Kidney (tissue), 14 donors: Measurements from ENCODE around the gene XPO6. TPM values are rescaled to one million over a fixed set of nuclear protein-coding genes. Genes with fewer than 3 reads are reported as not detected.
A peak's percentile ranks its signal among the peaks of the same experiment; 100 is the strongest.

ENCODE experiments used
- DNase-seq, 5 donors: peaks; one replicate each; pipeline ENCODE4 v3.0.0-alpha.2; 2013 to 2020
- FAIRE-seq: peaks from 2 replicates; lab custom pipeline; 2012; peaks lifted over from hg19 to GRCh38; lab: Jason Lieb, UNC
- H3K27ac ChIP-seq, 2 donors: one replicate each; pipeline ENCODE4 v1.7.0; 2013; ENCODE audit warnings: low read depth in 2 of 2, low read length in 2 of 2, inconsistent platforms in 1 of 2
- H3K27me3 ChIP-seq: one replicate; pipeline ENCODE4 v1.7.1; 2013; ENCODE audit warnings: low read length, inconsistent platforms; ENCODE audit not compliant: control insufficient read depth, insufficient read depth
- H3K36me3 ChIP-seq, 3 donors: one replicate each; pipeline versions ENCODE4 v1.7.0 to v1.7.1; 2013; ENCODE audit warnings: low read length in 3 of 3, control low read depth in 1 of 3, inconsistent platforms in 1 of 3; ENCODE audit not compliant: insufficient read depth in 3 of 3, control insufficient read depth in 2 of 3
- H3K4me1 ChIP-seq, 3 donors: one replicate each; pipeline versions ENCODE4 v1.7.0 to v1.7.1; 2013; ENCODE audit warnings: low read length in 3 of 3, inconsistent platforms in 1 of 3, low read depth in 1 of 3; ENCODE audit not compliant: control insufficient read depth in 2 of 3, insufficient read depth in 2 of 3
- H3K4me3 ChIP-seq, 3 donors: one replicate each; pipeline versions ENCODE4 v1.7.0 to v1.8.1; 2013; ENCODE audit warnings: low read length in 3 of 3, control low read depth in 1 of 3, inconsistent platforms in 1 of 3
- H3K9ac ChIP-seq, 3 donors: one replicate each; pipeline versions ENCODE4 v1.7.0 to v1.7.1; 2013; ENCODE audit warnings: low read length in 3 of 3, control low read depth in 1 of 3, inconsistent platforms in 1 of 3
- H3K9me3 ChIP-seq, 3 donors: one replicate each; pipeline versions ENCODE4 v1.7.0 to v1.7.1; 2013; ENCODE audit warnings: low read length in 3 of 3, control low read depth in 1 of 3, inconsistent platforms in 1 of 3; ENCODE audit not compliant: control insufficient read depth in 2 of 3, insufficient read depth in 1 of 3
- CTCF ChIP-seq: IDR thresholded peaks from 3 replicates; pipeline ENCODE4 v1.5.1; 2012; ENCODE audit warnings: mild to moderate bottlenecking, moderate library complexity, borderline replicate concordance; ENCODE audit not compliant: insufficient read depth; ENCODE audit errors: extremely low read depth
- intact Hi-C: fragments of 100-400 bp; cut with DNase I; formaldehyde crosslinking; loops from one replicate; pipeline ENCODE4 v1.11.1; 2022
- polyA plus RNA-seq: library from polyadenylated mRNA; stranded (reverse); fragments of 350-450 nt; fragmentation: Illumina TruSeq; extraction: RNeasy Lipid Tissue Mini Kit (QIAGEN cat#74804); gene quantifications from one replicate; pipeline ENCODE4 v1.2.3, GENCODE V29; 2014; ENCODE audit warnings: low read depth, low replicate concordance; ENCODE audit not compliant: insufficient read depth
- total RNA-seq: library from RNA; stranded (reverse); fragmentation: NEBNext Ultra II Directional; extraction: Animal tissue kit (Norgen Biotek cat#: 25700); gene quantifications from one replicate; pipeline ENCODE4 v1.2.1, GENCODE V29; 2021
- donor health status: control.
- donor health status: control.
- donor health status: control.
- donor health status: control.
- donor health status: control.
- donor health status: DM: yes; HTN: yes; CAD: no.
- donor health status: Normal renal cell carcinoma (clear cell type).

Gene XPO6
- total and polyA plus RNA-seq, 2 donors from 2014 or later, result 57.2 to 98.8 TPM

GRCh38 chr16:28069971-28070794 lies 141.6 kb downstream of the XPO6 start:
- FAIRE-seq, result no peak
- no peaks in the 10 kb centered on the region for H3K27me3 ChIP-seq

GRCh38 chr16:28068976-28069375 lies 142.8 kb downstream of the XPO6 start:
- no peak for FAIRE-seq
- no peaks in the 10 kb centered on the region for H3K4me1 ChIP-seq
- DNase-seq, result no peak
- H3K4me3 ChIP-seq, result no peak overlapping the region
- intact Hi-C loops, result no loop called here
- no peaks in the 10 kb centered on the region for H3K9me3 ChIP-seq
- no peak for TF ChIP-seq CTCF
- H3K9ac ChIP-seq, result no peak overlapping the region
- H3K27me3 ChIP-seq, result no peaks in the 10 kb centered on the region
- no peaks in the 10 kb centered on the region for H3K36me3 ChIP-seq
- H3K27ac ChIP-seq, result no peak overlapping the region

More at GRCh38 chr16:28069971-28070794, 141.6 kb downstream of the XPO6 start:
- DNase-seq, result no peak
- Histone ChIP-seq H3K4me3 (no peak overlapping the region), H3K4me1 (no peaks in the 10 kb centered on the region), H3K27ac (no peak overlapping the region), H3K9ac (no peak overlapping the region), H3K36me3 (no peaks in the 10 kb centered on the region), H3K9me3 (no peaks in the 10 kb centered on the region)
- TF ChIP-seq CTCF, result no peak
- intact Hi-C loops, result no loop called here

- Histone ChIP-seq H3K4me1 (no peaks in the 10 kb centered on the region), H3K27ac (no peak overlapping the region), H3K27me3 (no peaks in the 10 kb centered on the region), H3K9me3 (no peaks in the 10 kb centered on the region), H3K36me3 (no peaks in the 10 kb centered on the region), H3K9ac (no peak overlapping the region), H3K4me3 (no peak overlapping the region)
- peak in 1 of 5 donors; percentile 3 for DNase-seq
- intact Hi-C loops, result no loop called here
- no peak for TF ChIP-seq CTCF
- FAIRE-seq, result no peak
Measured at GRCh38 chr16:28067604-28068379, 144.0 kb downstream of the XPO6 start.
